Measurements from ENCODE around the gene RALGAPA2. TPM values are rescaled to one million over a fixed set of nuclear protein-coding genes. Genes with fewer than 3 reads are reported as not detected.

RALGAPA2 gene
- total RNA-seq, 2 experiments from 2014 or later = 21.2 to 21.9 TPM

DNA sequence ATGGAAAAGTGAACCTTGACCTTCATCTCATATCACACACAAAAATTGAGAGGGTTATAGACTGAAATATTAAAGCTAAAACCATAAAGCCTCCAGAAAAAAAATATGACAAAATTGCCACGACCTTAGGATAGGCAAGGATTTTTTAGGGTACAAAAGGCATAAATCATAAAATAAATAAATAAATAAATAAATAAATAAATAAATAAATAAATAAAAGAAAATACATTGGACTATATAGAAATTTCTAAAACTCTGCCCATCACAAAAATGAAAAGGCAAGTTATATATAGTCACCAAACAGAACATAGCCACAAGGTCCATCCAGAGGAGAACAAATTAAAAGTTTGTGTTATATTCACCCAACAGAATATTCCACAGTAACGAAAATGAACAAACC lies 235.9 kb downstream of the RALGAPA2 start:
- TF ChIP-seq, protein P1, sequence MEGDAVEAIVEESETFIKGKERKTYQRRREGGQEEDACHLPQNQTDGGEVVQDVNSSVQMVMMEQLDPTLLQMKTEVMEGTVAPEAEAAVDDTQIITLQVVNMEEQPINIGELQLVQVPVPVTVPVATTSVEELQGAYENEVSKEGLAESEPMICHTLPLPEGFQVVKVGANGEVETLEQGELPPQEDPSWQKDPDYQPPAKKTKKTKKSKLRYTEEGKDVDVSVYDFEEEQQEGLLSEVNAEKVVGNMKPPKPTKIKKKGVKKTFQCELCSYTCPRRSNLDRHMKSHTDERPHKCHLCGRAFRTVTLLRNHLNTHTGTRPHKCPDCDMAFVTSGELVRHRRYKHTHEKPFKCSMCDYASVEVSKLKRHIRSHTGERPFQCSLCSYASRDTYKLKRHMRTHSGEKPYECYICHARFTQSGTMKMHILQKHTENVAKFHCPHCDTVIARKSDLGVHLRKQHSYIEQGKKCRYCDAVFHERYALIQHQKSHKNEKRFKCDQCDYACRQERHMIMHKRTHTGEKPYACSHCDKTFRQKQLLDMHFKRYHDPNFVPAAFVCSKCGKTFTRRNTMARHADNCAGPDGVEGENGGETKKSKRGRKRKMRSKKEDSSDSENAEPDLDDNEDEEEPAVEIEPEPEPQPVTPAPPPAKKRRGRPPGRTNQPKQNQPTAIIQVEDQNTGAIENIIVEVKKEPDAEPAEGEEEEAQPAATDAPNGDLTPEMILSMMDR (IDR thresholded peaks at IDR 0.05) = no peak
- H3K4me3 ChIP-seq (ENCODE audit: low read length) = no peak overlapping the region
- Mint-ChIP-seq H3K4me1 (ENCODE audit: low read depth) (no peaks in the 10 kb centered on the region), H3K9me3 (no peaks in the 10 kb centered on the region), H3K27me3 (no peaks in the 10 kb centered on the region), H3K4me3 (no peak overlapping the region), H3K36me3 (ENCODE audit: low read depth) (peaks cover 70% of the 10 kb centered on the region), H3K27ac (no peak overlapping the region)
- intact Hi-C loops (cut with DNase I, micrococcal nuclease) = no loop called here
- H3K9me3 ChIP-seq (ENCODE audit: control insufficient read depth in 1 of 2, insufficient read depth in 1 of 2, low read length in 2 of 2) = no peaks in the 10 kb centered on the region
- ChIA-PET CTCF (no interaction called here), POLR2A (no interaction called here)
- ATAC-seq (ENCODE audit: poor library complexity) (no peak), DNase-seq (no peak)
- H3K36me3 ChIP-seq (ENCODE audit: insufficient read depth, low read length) = no peaks in the 10 kb centered on the region
- H3K27ac ChIP-seq (ENCODE audit: low read depth in 1 of 2, low read length in 2 of 2) = no peak overlapping the region
- H3K27me3 ChIP-seq (ENCODE audit: control insufficient read depth in 1 of 2, insufficient read depth in 2 of 2, low read length in 2 of 2) = no peaks in the 10 kb centered on the region
- no peaks in the 10 kb centered on the region for H3K4me1 ChIP-seq (ENCODE audit: insufficient read depth, low read length)

DNA sequence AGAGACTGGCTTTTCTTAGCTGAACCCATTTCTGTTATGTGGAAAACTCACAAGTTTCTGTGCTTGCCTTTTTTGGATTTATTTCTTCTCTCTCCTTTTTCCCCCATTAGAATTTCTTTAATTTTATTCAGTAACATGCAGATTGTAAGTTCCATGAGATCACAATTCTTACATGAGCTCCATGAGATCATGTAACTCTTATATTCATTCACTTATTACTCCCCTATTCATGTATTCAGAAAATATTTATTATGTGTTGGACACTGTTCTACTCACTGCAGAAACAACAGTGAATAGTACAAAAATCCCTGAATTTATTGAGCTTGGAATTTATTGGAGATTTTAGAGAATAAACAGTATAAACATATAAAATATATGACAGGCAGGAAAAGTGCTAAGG lies 238.8 kb downstream of the RALGAPA2 start:
- Mint-ChIP-seq H3K36me3 (ENCODE audit: low read depth) (peaks cover 67% of the 10 kb centered on the region), H3K4me3 (no peak overlapping the region), H3K4me1 (ENCODE audit: low read depth) (no peaks in the 10 kb centered on the region), H3K9me3 (no peaks in the 10 kb centered on the region), H3K27me3 (no peaks in the 10 kb centered on the region), H3K27ac (no peak overlapping the region)
- ATAC-seq (ENCODE audit: poor library complexity) = no peak
- ChIA-PET POLR2A (no interaction called here), CTCF (no interaction called here)
- Histone ChIP-seq H3K4me3 (ENCODE audit: low read length) (no peak overlapping the region), H3K36me3 (ENCODE audit: insufficient read depth, low read length) (peaks cover 5% of the 10 kb centered on the region), H3K4me1 (ENCODE audit: insufficient read depth, low read length) (no peaks in the 10 kb centered on the region), H3K27ac (ENCODE audit: low read depth in 1 of 2, low read length in 2 of 2) (no peak overlapping the region), H3K27me3 (ENCODE audit: control insufficient read depth in 1 of 2, insufficient read depth in 2 of 2, low read length in 2 of 2) (no peaks in the 10 kb centered on the region), H3K9me3 (ENCODE audit: control insufficient read depth in 1 of 2, insufficient read depth in 1 of 2, low read length in 2 of 2) (no peaks in the 10 kb centered on the region)
- DNase-seq = no peak
- TF ChIP-seq, protein P1 (IDR thresholded peaks at IDR 0.05) = no peak
- intact Hi-C loops (cut with DNase I, micrococcal nuclease) = no loop called here

DNA sequence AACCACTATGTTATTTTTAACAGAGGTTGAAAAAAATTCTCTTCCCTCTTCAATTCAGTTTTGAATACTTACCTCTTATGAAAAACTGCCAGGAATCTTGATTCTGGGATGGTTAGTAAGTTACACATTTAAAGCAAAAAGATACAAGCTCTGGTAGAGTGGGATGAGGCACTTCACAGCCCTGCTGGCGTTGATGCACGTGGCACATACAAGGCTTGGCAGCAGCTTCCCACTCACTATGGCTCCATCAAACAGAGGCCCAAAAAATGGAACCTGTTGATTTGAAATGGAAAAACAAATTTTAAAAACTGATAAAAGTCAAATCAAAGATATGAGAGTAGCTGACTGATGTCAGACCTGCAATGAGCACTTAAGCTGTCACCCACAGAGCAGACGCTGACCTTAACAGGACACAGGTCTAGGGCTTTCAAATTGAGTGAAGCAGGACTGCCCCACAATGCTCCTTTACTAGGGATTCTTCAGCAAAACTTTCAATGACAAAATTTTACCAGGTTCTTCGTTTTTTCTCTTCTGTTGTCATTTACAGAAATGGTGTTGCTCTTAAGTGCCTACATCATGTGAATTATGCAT lies 239.7 kb downstream of the RALGAPA2 start:
- ChIA-PET POLR2A (no interaction called here), CTCF (no interaction called here)
- ATAC-seq (ENCODE audit: poor library complexity) (no peak), DNase-seq (no peak)
- Histone ChIP-seq H3K9me3 (ENCODE audit: control insufficient read depth in 1 of 2, insufficient read depth in 1 of 2, low read length in 2 of 2) (no peaks in the 10 kb centered on the region), H3K4me3 (ENCODE audit: low read length) (no peak overlapping the region), H3K27me3 (ENCODE audit: control insufficient read depth in 1 of 2, insufficient read depth in 2 of 2, low read length in 2 of 2) (no peaks in the 10 kb centered on the region), H3K27ac (ENCODE audit: low read depth in 1 of 2, low read length in 2 of 2) (no peak overlapping the region), H3K4me1 (ENCODE audit: insufficient read depth, low read length) (no peaks in the 10 kb centered on the region), H3K36me3 (ENCODE audit: insufficient read depth, low read length) (peaks cover 9% of the 10 kb centered on the region)
- H3K27ac Mint-ChIP-seq = no peak overlapping the region
- no peaks in the 10 kb centered on the region for H3K9me3 Mint-ChIP-seq
- H3K4me1 Mint-ChIP-seq (ENCODE audit: low read depth) = no peaks in the 10 kb centered on the region
- no peak overlapping the region for H3K4me3 Mint-ChIP-seq
- no peaks in the 10 kb centered on the region for H3K27me3 Mint-ChIP-seq
- TF ChIP-seq, protein P1 (IDR thresholded peaks at IDR 0.05) = no peak
- intact Hi-C loops (cut with DNase I, micrococcal nuclease) = no loop called here
- peaks cover 68% of the 10 kb centered on the region for H3K36me3 Mint-ChIP-seq (ENCODE audit: low read depth)

All from CD4-positive, alpha-beta T cell (primary cell).